Stimulated activated CD4-positive, alpha-beta T cell treated with anti-CD3 and anti-CD28 coated beads, Interleukin-15, amount 100 ng/mL, for 48 hours (primary cell): ENCODE measurements around the gene LAMA4.
A peak's percentile ranks its signal among the peaks of the same experiment; 100 is the strongest.

ENCODE experiments used
- DNase-seq, 2 donors: peaks; one replicate each; pipeline ENCODE4 v3.0.0-alpha.2; 2020; ENCODE audit warnings: low read depth in 2 of 2

Gene LAMA4

GRCh38 chr6:112237066-112237465, 17.3 kb downstream of the LAMA4 start:
- DNase-seq = no peak

- peak; percentile 50 to 72 for DNase-seq
Observed at GRCh38 chr6:112235956-112236355, 18.4 kb downstream of the LAMA4 start.

- no peak for DNase-seq
Observed at GRCh38 chr6:112234601-112235000, 19.8 kb downstream of the LAMA4 start.

- no peak for DNase-seq
Observed at GRCh38 chr6:112233847-112234246, 20.5 kb downstream of the LAMA4 start.

- no peak for DNase-seq
Observed at GRCh38 chr6:112232845-112233256, 21.5 kb downstream of the LAMA4 start.

GRCh38 chr6:112231594-112232060, 22.7 kb downstream of the LAMA4 start:
- no peak for DNase-seq

GRCh38 chr6:112231164-112231563, 23.2 kb downstream of the LAMA4 start:
- DNase-seq = no peak

GRCh38 chr6:112228480-112229332, 25.7 kb downstream of the LAMA4 start:
- DNase-seq = no peak

GRCh38 chr6:112227992-112228391, 26.4 kb downstream of the LAMA4 start:
- no peak for DNase-seq

GRCh38 chr6:112227411-112227810, 27.0 kb downstream of the LAMA4 start:
- DNase-seq = no peak

GRCh38 chr6:112225691-112226090, 28.7 kb downstream of the LAMA4 start:
- DNase-seq = no peak

- DNase-seq = no peak
Observed at GRCh38 chr6:112224088-112224487, 30.3 kb downstream of the LAMA4 start.

- DNase-seq = no peak
Observed at GRCh38 chr6:112223070-112223861, 31.1 kb downstream of the LAMA4 start.

GRCh38 chr6:112221981-112222852, 32.1 kb downstream of the LAMA4 start:
- no peak for DNase-seq

GRCh38 chr6:112221561-112221960, 32.8 kb downstream of the LAMA4 start:
- DNase-seq = no peak

- DNase-seq = no peak
Observed at GRCh38 chr6:112218563-112218962, 35.8 kb downstream of the LAMA4 start.

GRCh38 chr6:112216662-112217551, 37.5 kb downstream of the LAMA4 start:
- DNase-seq = no peak

GRCh38 chr6:112215488-112216284, 38.7 kb downstream of the LAMA4 start:
- no peak for DNase-seq

- DNase-seq = no peak
Observed at GRCh38 chr6:112214739-112215269, 39.6 kb downstream of the LAMA4 start.

GRCh38 chr6:112210852-112211251, 43.5 kb downstream of the LAMA4 start:
- DNase-seq = no peak
